Measurements from ENCODE around the gene RTRAF. TPM values are rescaled to one million over a fixed set of nuclear protein-coding genes. Genes with fewer than 3 reads are reported as not detected.

The RTRAF gene
- total RNA-seq, 6 donors from 2014 or later: 7.3 to 116 (median 62.0) TPM

GRCh38 chr14:52010173-52010693, 20.9 kb downstream of the RTRAF start:
- ATAC-seq (ENCODE audit: low FRiP score in 2 of 2): no peak
- TF ChIP-seq EP300 (IDR thresholded peaks at IDR 0.05) (no peak), CTCF (IDR thresholded peaks at IDR 0.05) (no peak)

GRCh38 chr14:52011523-52011922, 22.2 kb downstream of the RTRAF start:
- Histone ChIP-seq H3K9me3 (no peaks in the 10 kb centered on the region), H3K4me1 (peaks cover 5 to 17% (median 12%) of the 10 kb centered on the region in 4 donors), H3K4me3 (no peak overlapping the region), H3K27ac (no peak overlapping the region), H3K27me3 (no peaks in the 10 kb centered on the region), H3K36me3 (peaks cover 12 to 59% (median 43%) of the 10 kb centered on the region in 4 donors)
- no peak for ATAC-seq (ENCODE audit: low FRiP score in 2 of 2)
- no peak for DNase-seq
- WGBS, 2 donors: 90 to 98% methylated on average over 8 to 9 of the region's 9 CpGs
- no peak for TF ChIP-seq POLR2A (IDR thresholded peaks at IDR 0.05)
- no peak for TF ChIP-seq POLR2AphosphoS5 (IDR thresholded peaks at IDR 0.05)
- TF ChIP-seq EP300 (IDR thresholded peaks at IDR 0.05): no peak
- TF ChIP-seq CTCF (IDR thresholded peaks at IDR 0.05): no peak

More at GRCh38 chr14:52010173-52010693, 20.9 kb downstream of the RTRAF start:
- Histone ChIP-seq H3K9me3 (no peaks in the 10 kb centered on the region), H3K27ac (no peak overlapping the region), H3K27me3 (no peaks in the 10 kb centered on the region), H3K4me3 (no peak overlapping the region), H3K4me1 (peaks cover 5 to 17% (median 10%) of the 10 kb centered on the region in 4 donors), H3K36me3 (peaks cover 19 to 72% (median 55%) of the 10 kb centered on the region in 4 donors)
- 70 to 83% methylated on average over 3 of the region's 3 CpGs for WGBS, 2 donors
- no peak for DNase-seq

GRCh38 chr14:52012635-52013034, 23.3 kb downstream of the RTRAF start:
- DNase-seq: no peak
- no peak overlapping the region for H3K27ac ChIP-seq
- WGBS, 2 donors: 62 to 66% methylated on average over 4 of the region's 4 CpGs
- no peaks in the 10 kb centered on the region for H3K27me3 ChIP-seq
- no peak for TF ChIP-seq CTCF (IDR thresholded peaks at IDR 0.05)
- TF ChIP-seq POLR2AphosphoS5 (IDR thresholded peaks at IDR 0.05): peak in 1 of 2 donors; percentile 47
- no peak overlapping the region for H3K4me3 ChIP-seq
- no peaks in the 10 kb centered on the region for H3K9me3 ChIP-seq
- H3K36me3 ChIP-seq: peaks cover 12 to 48% (median 40%) of the 10 kb centered on the region in 4 donors
- peaks cover 5 to 17% (median 14%) of the 10 kb centered on the region in 4 donors for H3K4me1 ChIP-seq
- ATAC-seq (ENCODE audit: low FRiP score in 2 of 2): peak in 1 of 2 donors; percentile 18

DNA sequence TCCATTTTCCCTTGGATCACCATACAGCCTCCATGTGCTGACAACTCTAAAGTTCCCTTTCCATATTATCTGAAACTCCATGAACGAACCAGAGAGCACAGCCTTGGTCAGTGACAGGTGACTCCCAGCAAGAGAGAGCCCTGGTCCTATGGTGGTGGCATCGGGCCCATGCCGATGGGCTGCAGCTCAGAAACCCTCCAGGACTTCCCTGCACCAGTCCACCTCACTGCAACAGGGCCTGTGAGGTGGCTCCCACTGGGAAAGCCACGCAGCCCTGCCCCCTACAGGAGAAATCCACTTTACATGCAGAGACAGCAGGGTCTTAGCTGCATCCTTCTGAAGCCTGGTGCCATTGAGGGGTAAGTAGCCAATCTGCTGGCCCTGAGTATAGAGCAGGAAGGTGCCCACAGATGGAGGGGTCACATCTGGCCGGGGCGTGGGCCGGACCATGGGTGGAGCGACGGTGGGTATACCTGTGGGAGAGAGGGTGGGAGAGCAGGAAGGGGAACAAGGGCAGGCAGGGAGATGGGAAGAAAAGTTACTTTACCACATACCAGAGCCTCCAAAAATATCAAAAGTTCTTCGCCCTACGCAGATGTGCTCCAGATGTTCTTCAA, 24.7 kb downstream of the RTRAF start:
- peak in 1 of 2 donors; percentile 58 for DNase-seq
- peaks cover 10 to 34% (median 26%) of the 10 kb centered on the region in 4 donors for H3K36me3 ChIP-seq
- H3K27me3 ChIP-seq: no peaks in the 10 kb centered on the region
- ATAC-seq (ENCODE audit: low FRiP score in 2 of 2): peak in 1 of 2 donors; percentile 29
- 67 to 78% methylated on average over 10 to 11 of the region's 11 CpGs for WGBS, 2 donors
- H3K4me3 ChIP-seq: no peak overlapping the region
- H3K4me1 ChIP-seq: peaks cover 5 to 21% (median 14%) of the 10 kb centered on the region in 4 donors
- no peaks in the 10 kb centered on the region for H3K9me3 ChIP-seq
- peak overlapping the region in 1 of 4 donors; percentile 10 for H3K27ac ChIP-seq
- TF ChIP-seq CTCF (IDR thresholded peaks at IDR 0.05): no peak
- TF ChIP-seq POLR2AphosphoS5 (IDR thresholded peaks at IDR 0.05): no peak
- TF ChIP-seq POLR2A (IDR thresholded peaks at IDR 0.05): no peak
- no peak for TF ChIP-seq EP300 (IDR thresholded peaks at IDR 0.05)

Measured in upper lobe of left lung (tissue), 6 donors.